H9 (cell line): ENCODE results near the gene PTBP3. TPM values are rescaled to one million over a fixed set of nuclear protein-coding genes. Genes with fewer than 3 reads are reported as not detected.

Source experiments
- DNase-seq: peaks from one replicate; pipeline ENCODE4 v3.0.0-alpha.2; 2017
- H2AFZ ChIP-seq: one replicate; pipeline ENCODE4 v1.6.1; 2013; ENCODE audit warnings: mild to moderate bottlenecking, low read length, control low read depth, moderate library complexity
- H2AK5ac ChIP-seq: 2 replicates; pipeline ENCODE4 v1.6.1; 2013; ENCODE audit warnings: low read length, control low read depth, mixed read lengths; ENCODE audit not compliant: insufficient read length
- H2BK120ac ChIP-seq: one replicate; pipeline ENCODE4 v1.6.1; 2013; ENCODE audit warnings: low read depth, mild to moderate bottlenecking, low read length, control low read depth, inconsistent platforms; ENCODE audit not compliant: poor library complexity, severe bottlenecking
- H2BK12ac ChIP-seq: 2 replicates; pipeline ENCODE4 v1.6.1; 2013; ENCODE audit warnings: low read length, control low read depth, mixed read lengths, low read depth; ENCODE audit not compliant: insufficient read length
- H2BK15ac ChIP-seq: 2 replicates; pipeline ENCODE4 v1.6.1; 2013; ENCODE audit warnings: low read depth, low read length, control low read depth
- H2BK20ac ChIP-seq: one replicate; pipeline ENCODE4 v1.6.1; 2013; ENCODE audit warnings: low read depth, mild to moderate bottlenecking, low read length, control low read depth, inconsistent platforms; ENCODE audit not compliant: poor library complexity, severe bottlenecking
- H2BK5ac ChIP-seq: 2 replicates; pipeline ENCODE4 v1.6.1; 2013; ENCODE audit warnings: low read length, control low read depth, mixed read lengths; ENCODE audit not compliant: insufficient read length
- H3K14ac ChIP-seq: 2 replicates; pipeline ENCODE4 v1.6.1; 2013; ENCODE audit warnings: low read length, control low read depth; ENCODE audit not compliant: insufficient read depth
- H3K18ac ChIP-seq: 2 replicates; pipeline ENCODE4 v1.6.1; 2013; ENCODE audit warnings: low read depth, mild to moderate bottlenecking, mixed read lengths, low read length, control low read depth; ENCODE audit not compliant: insufficient read length
- H3K23ac ChIP-seq: 2 replicates; pipeline ENCODE4 v1.6.1; 2013; ENCODE audit warnings: low read length, control low read depth, mixed read lengths, low read depth; ENCODE audit not compliant: insufficient read length
- H3K23me2 ChIP-seq: 2 replicates; pipeline ENCODE4 v1.6.1; 2013; ENCODE audit warnings: low read depth, mild to moderate bottlenecking, mixed read lengths, low read length, control low read depth; ENCODE audit not compliant: insufficient read length, poor library complexity, severe bottlenecking
- H3K27ac ChIP-seq: 2 replicates; pipeline ENCODE4 v1.5.1; 2013; ENCODE audit warnings: low read length, control low read depth, mixed read lengths, low read depth; ENCODE audit not compliant: insufficient read length
- H3K27me3 ChIP-seq: 2 replicates; pipeline ENCODE4 v1.6.1; 2013; ENCODE audit warnings: low read length, control low read depth, inconsistent platforms; ENCODE audit not compliant: insufficient read depth
- H3K4ac ChIP-seq: 2 replicates; pipeline ENCODE4 v1.6.1; 2013; ENCODE audit warnings: low read depth, mild to moderate bottlenecking, control low read depth, inconsistent platforms, low read length, moderate library complexity
- H3K4me1 ChIP-seq: 2 replicates; pipeline ENCODE4 v1.6.1; 2013; ENCODE audit warnings: low read length, control low read depth, inconsistent platforms; ENCODE audit not compliant: insufficient read depth
- H3K4me2 ChIP-seq: 2 replicates; pipeline ENCODE4 v1.6.1; 2013; ENCODE audit warnings: low read length, control low read depth, mixed read lengths; ENCODE audit not compliant: insufficient read length, insufficient read depth
- H3K56ac ChIP-seq: 2 replicates; pipeline ENCODE4 v1.6.1; 2013; ENCODE audit warnings: low read depth, mild to moderate bottlenecking, mixed read lengths, low read length, control low read depth; ENCODE audit not compliant: insufficient read length
- H3K79me1 ChIP-seq: 2 replicates; pipeline ENCODE4 v1.6.1; 2013; ENCODE audit warnings: low read depth, mild to moderate bottlenecking, moderate library complexity, low read length, control low read depth, inconsistent platforms; ENCODE audit not compliant: insufficient read depth, poor library complexity, severe bottlenecking
- H3K79me2 ChIP-seq: 2 replicates; pipeline ENCODE4 v1.6.1; 2013; ENCODE audit warnings: low read length, control low read depth, inconsistent platforms; ENCODE audit not compliant: insufficient read depth
- H3K9ac ChIP-seq: 2 replicates; pipeline ENCODE4 v1.6.1; 2013; ENCODE audit warnings: low read length, control low read depth, mixed read lengths; ENCODE audit not compliant: insufficient read length; ENCODE audit errors: extremely low read depth
- H3K9me3 ChIP-seq: one replicate; pipeline ENCODE4 v1.6.1; 2013; ENCODE audit warnings: low read depth, low read length, inconsistent platforms; ENCODE audit not compliant: control insufficient read depth
- H3T11ph ChIP-seq: one replicate; pipeline ENCODE4 v1.6.1; 2013; ENCODE audit warnings: mild to moderate bottlenecking, low read length, control low read depth, inconsistent platforms
- H4K20me1 ChIP-seq: one replicate; pipeline ENCODE4 v1.6.1; 2013; ENCODE audit not compliant: control insufficient read depth, insufficient read length, insufficient read depth
- H4K5ac ChIP-seq: 2 replicates; pipeline ENCODE4 v1.6.1; 2013; ENCODE audit warnings: low read depth, mild to moderate bottlenecking, mixed read lengths, low read length, control low read depth; ENCODE audit not compliant: insufficient read length
- H4K8ac ChIP-seq: replicated peaks from 2 replicates; pipeline ENCODE4 v1.6.1; 2013; ENCODE audit warnings: low read length, control low read depth, mixed read lengths, low read depth; ENCODE audit not compliant: insufficient read length
- H4K91ac ChIP-seq: 2 replicates; pipeline ENCODE4 v1.6.1; 2013; ENCODE audit warnings: low read depth, mild to moderate bottlenecking, moderate library complexity, mixed read lengths, low read length, control low read depth; ENCODE audit not compliant: insufficient read length
- H3K27ac Mint-ChIP-seq, 3 experiments: 2 replicates in 2 of 3; 3 replicates in 1 of 3; pipeline ENCODE4 v1.8.0; 2020 to 2021; ENCODE audit warnings: mixed read lengths in 3 of 3, mild to moderate bottlenecking in 1 of 3, moderate library complexity in 1 of 3
- H3K27me3 Mint-ChIP-seq: 2 replicates; pipeline ENCODE4 v1.8.0; 2021; ENCODE audit warnings: low read depth, mild to moderate bottlenecking, moderate library complexity, mixed read lengths
- H3K36me3 Mint-ChIP-seq, 3 experiments: 2 replicates in 2 of 3; 3 replicates in 1 of 3; pipeline ENCODE4 v1.8.0; 2020 to 2021; ENCODE audit warnings: low read depth in 3 of 3, mixed read lengths in 3 of 3; ENCODE audit not compliant: insufficient read depth in 1 of 3
- H3K4me1 Mint-ChIP-seq, 2 experiments: 2 replicates each; pipeline ENCODE4 v1.8.0; 2020; ENCODE audit warnings: mixed read lengths in 2 of 2
- H3K4me3 Mint-ChIP-seq, 2 experiments: 2 replicates in 1 of 2; 3 replicates in 1 of 2; pipeline ENCODE4 v1.8.0; 2020 to 2021; ENCODE audit warnings: mild to moderate bottlenecking in 2 of 2, mixed read lengths in 2 of 2, moderate library complexity in 1 of 2
- H3K9me3 Mint-ChIP-seq, 2 experiments: 2 replicates in 1 of 2; 3 replicates in 1 of 2; pipeline ENCODE4 v1.8.0; 2020; ENCODE audit warnings: mild to moderate bottlenecking in 2 of 2, mixed read lengths in 2 of 2, moderate library complexity in 1 of 2
- WGBS: extraction: QIAGEN DNeasy Blood & Tissue Kit; methylation state at CpG from one replicate; pipeline ENCODE4 v1.1.7; 2013; ENCODE audit warnings: missing lambda C conversion rate, low lambda C conversion rate, mixed read lengths; ENCODE audit not compliant: insufficient read length; ENCODE audit errors: extremely low coverage; 5-methylcytosine and 5-hydroxymethylcytosine counted together
- total RNA-seq: library from RNA; stranded (reverse); gene quantifications from 2 replicates; pipeline ENCODE4 v1.2.1, GENCODE V29; 2021
- TF ChIP-seq, protein P1 (sequence below): fragments of 200-600 bp; sonication (generic); conservative IDR thresholded peaks from 3 replicates; pipeline ENCODE4 v1.8.0; 2021; ENCODE audit warnings: antibody characterized with exemption, mild to moderate bottlenecking

The PTBP3 gene
- total RNA-seq, 1 experiment from 2014 or later = 89.5 TPM

GRCh38 chr9:112252194-112252593, 81.2 kb downstream of the PTBP3 start:
- Histone ChIP-seq H2BK20ac (no peak overlapping the region), H3T11ph (no peak overlapping the region), H3K4ac (no peak overlapping the region), H3K14ac (no peak overlapping the region), H3K27me3 (no peaks in the 10 kb centered on the region), H2AFZ (no peak overlapping the region), H3K23me2 (no peaks in the 10 kb centered on the region), H3K9me3 (no peaks in the 10 kb centered on the region), H2BK12ac (no peak overlapping the region), H2BK15ac (no peak overlapping the region), H3K18ac (no peak overlapping the region), H3K79me2 (no peaks in the 10 kb centered on the region), H3K23ac (no peak overlapping the region), H4K8ac (no peak overlapping the region), H4K20me1 (no peaks in the 10 kb centered on the region), H4K91ac (no peak overlapping the region), H2BK120ac (no peak overlapping the region), H3K9ac (no peak overlapping the region), H2BK5ac (no peak overlapping the region), H3K56ac (no peak overlapping the region), H4K5ac (no peak overlapping the region), H3K4me2 (no peak overlapping the region), H3K79me1 (no peaks in the 10 kb centered on the region), H2AK5ac (no peak overlapping the region), H3K27ac (no peak overlapping the region), H3K4me1 (no peaks in the 10 kb centered on the region)
- H3K36me3 Mint-ChIP-seq = peaks cover 3 to 15% (median 8%) of the 10 kb centered on the region in 3 experiments; a peak in 6 of 7 replicates
- no peaks in the 10 kb centered on the region for H3K27me3 Mint-ChIP-seq
- H3K27ac Mint-ChIP-seq = no peak overlapping the region; a peak in 1 of 7 replicates
- no peaks in the 10 kb centered on the region; a peak in 1 of 4 replicates for H3K4me1 Mint-ChIP-seq
- WGBS = no CpG with 5 or more reads among the region's 5 CpGs
- TF ChIP-seq, protein P1, sequence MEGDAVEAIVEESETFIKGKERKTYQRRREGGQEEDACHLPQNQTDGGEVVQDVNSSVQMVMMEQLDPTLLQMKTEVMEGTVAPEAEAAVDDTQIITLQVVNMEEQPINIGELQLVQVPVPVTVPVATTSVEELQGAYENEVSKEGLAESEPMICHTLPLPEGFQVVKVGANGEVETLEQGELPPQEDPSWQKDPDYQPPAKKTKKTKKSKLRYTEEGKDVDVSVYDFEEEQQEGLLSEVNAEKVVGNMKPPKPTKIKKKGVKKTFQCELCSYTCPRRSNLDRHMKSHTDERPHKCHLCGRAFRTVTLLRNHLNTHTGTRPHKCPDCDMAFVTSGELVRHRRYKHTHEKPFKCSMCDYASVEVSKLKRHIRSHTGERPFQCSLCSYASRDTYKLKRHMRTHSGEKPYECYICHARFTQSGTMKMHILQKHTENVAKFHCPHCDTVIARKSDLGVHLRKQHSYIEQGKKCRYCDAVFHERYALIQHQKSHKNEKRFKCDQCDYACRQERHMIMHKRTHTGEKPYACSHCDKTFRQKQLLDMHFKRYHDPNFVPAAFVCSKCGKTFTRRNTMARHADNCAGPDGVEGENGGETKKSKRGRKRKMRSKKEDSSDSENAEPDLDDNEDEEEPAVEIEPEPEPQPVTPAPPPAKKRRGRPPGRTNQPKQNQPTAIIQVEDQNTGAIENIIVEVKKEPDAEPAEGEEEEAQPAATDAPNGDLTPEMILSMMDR = no peak
- H3K4me3 Mint-ChIP-seq = no peak overlapping the region
- H3K9me3 Mint-ChIP-seq = no peaks in the 10 kb centered on the region
- DNase-seq = no peak
